Nephron (organoid): Measurements from ENCODE around the gene INPP1.

Experiments
- H3K27ac Mint-ChIP-seq, 3 experiments: 2 replicates each; pipeline ENCODE4 v1.8.0; 2020; ENCODE audit warnings: mixed read lengths in 3 of 3, mild to moderate bottlenecking in 2 of 3, moderate library complexity in 1 of 3
- H3K27me3 Mint-ChIP-seq: 2 replicates; pipeline ENCODE4 v1.8.0; 2021; ENCODE audit warnings: low read depth, mild to moderate bottlenecking, moderate library complexity, mixed read lengths
- H3K36me3 Mint-ChIP-seq: 2 replicates; pipeline ENCODE4 v1.8.0; 2020; ENCODE audit warnings: low read depth, mixed read lengths
- H3K4me1 Mint-ChIP-seq: 2 replicates; pipeline ENCODE4 v1.8.0; 2020; ENCODE audit warnings: mixed read lengths
- H3K4me3 Mint-ChIP-seq, 3 experiments: 2 replicates each; pipeline ENCODE4 v1.8.0; 2020; ENCODE audit warnings: mild to moderate bottlenecking in 3 of 3, mixed read lengths in 3 of 3, moderate library complexity in 2 of 3
- H3K9me3 Mint-ChIP-seq: 2 replicates; pipeline ENCODE4 v1.8.0; 2020; ENCODE audit warnings: mixed read lengths
- CTCF ChIP-seq, 3 experiments: fragments of 200-600 bp; sonication (generic); IDR thresholded peaks; one replicate each; pipeline ENCODE4 v1.5.0; 2021; ENCODE audit warnings: antibody characterized with exemption in 3 of 3; ENCODE audit not compliant: unreplicated experiment in 3 of 3

Gene INPP1

DNA sequence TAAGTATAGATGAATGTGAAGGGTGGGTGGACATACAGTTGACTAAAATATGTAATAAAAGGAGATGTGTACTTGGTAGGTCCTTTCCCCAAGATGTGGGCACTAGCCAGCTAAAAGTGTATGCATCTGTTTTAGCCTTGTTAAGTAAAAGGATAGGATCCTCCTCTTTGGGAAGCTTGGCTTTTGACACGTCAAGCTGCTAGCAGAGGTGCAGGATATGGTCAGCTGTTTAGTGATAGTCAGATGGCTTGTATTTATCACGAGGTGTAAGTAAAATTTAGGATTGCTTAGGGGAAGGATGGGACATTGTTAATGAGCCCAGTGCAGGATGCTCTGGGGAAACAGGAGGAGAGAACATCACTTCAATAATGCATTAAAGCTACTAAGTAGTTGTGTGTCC lies 66.2 kb downstream of the INPP1 start:
- Mint-ChIP-seq H3K27me3 (peaks cover 37% of the 10 kb centered on the region), H3K4me1 (no peaks in the 10 kb centered on the region), H3K27ac (no peak overlapping the region), H3K9me3 (no peaks in the 10 kb centered on the region), H3K36me3 (no peaks in the 10 kb centered on the region), H3K4me3 (peak overlapping the region; percentile 79 to 90 (median 88))
- TF ChIP-seq CTCF (IDR thresholded peaks at IDR 0.05; ENCODE audit: unreplicated experiment in 3 of 3), result no peak

GRCh38 chr2:190410166-190410565 lies 66.8 kb downstream of the INPP1 start:
- H3K27me3 Mint-ChIP-seq, result peaks cover 37% of the 10 kb centered on the region
- H3K9me3 Mint-ChIP-seq, result no peaks in the 10 kb centered on the region
- no peak overlapping the region for H3K27ac Mint-ChIP-seq
- no peak for TF ChIP-seq CTCF (IDR thresholded peaks at IDR 0.05; ENCODE audit: unreplicated experiment in 3 of 3)
- H3K4me3 Mint-ChIP-seq, result peak overlapping the region; percentile 33 to 90 (median 88)
- H3K4me1 Mint-ChIP-seq, result no peaks in the 10 kb centered on the region
- H3K36me3 Mint-ChIP-seq, result no peaks in the 10 kb centered on the region

DNA sequence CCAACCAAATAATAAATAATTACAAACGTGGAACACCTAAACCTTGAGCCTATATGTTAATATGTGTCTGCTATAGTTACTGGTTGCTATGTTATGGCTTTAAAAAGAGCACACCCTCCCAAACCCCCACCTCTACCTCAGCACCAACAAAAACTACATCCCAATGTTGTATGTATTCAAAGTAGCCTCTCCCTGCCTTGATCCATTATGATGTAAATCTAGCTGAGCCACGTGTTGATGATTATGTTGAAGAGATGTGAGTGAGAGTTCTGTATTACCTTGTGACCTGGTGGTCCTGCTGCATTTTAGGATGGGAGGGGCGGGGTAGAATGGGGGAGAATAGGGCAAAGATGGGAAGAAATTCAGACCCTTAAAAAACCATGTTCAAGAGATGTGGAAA lies 69.6 kb downstream of the INPP1 start:
- peaks cover 37% of the 10 kb centered on the region for H3K27me3 Mint-ChIP-seq
- no peak for TF ChIP-seq CTCF (IDR thresholded peaks at IDR 0.05; ENCODE audit: unreplicated experiment in 3 of 3)
- H3K4me3 Mint-ChIP-seq, result no peak overlapping the region
- no peaks in the 10 kb centered on the region for H3K9me3 Mint-ChIP-seq
- H3K4me1 Mint-ChIP-seq, result peaks cover 5% of the 10 kb centered on the region
- H3K27ac Mint-ChIP-seq, result no peak overlapping the region
- H3K36me3 Mint-ChIP-seq, result no peaks in the 10 kb centered on the region

GRCh38 chr2:190413421-190413820 lies 70.0 kb downstream of the INPP1 start:
- Mint-ChIP-seq H3K27me3 (peaks cover 37% of the 10 kb centered on the region), H3K4me1 (peaks cover 5% of the 10 kb centered on the region), H3K36me3 (no peaks in the 10 kb centered on the region), H3K9me3 (no peaks in the 10 kb centered on the region), H3K4me3 (no peak overlapping the region), H3K27ac (no peak overlapping the region)
- TF ChIP-seq CTCF (IDR thresholded peaks at IDR 0.05; ENCODE audit: unreplicated experiment in 3 of 3), result no peak

GRCh38 chr2:190415251-190415650 lies 71.9 kb downstream of the INPP1 start:
- Mint-ChIP-seq H3K4me1 (peaks cover 5% of the 10 kb centered on the region), H3K27me3 (peaks cover 22% of the 10 kb centered on the region), H3K36me3 (no peaks in the 10 kb centered on the region), H3K27ac (no peak overlapping the region), H3K9me3 (no peaks in the 10 kb centered on the region), H3K4me3 (no peak overlapping the region)
- no peak for TF ChIP-seq CTCF (IDR thresholded peaks at IDR 0.05; ENCODE audit: unreplicated experiment in 3 of 3)
